ENCODE data around the gene MARCHF3.
"Not testable (repeated sequence)": the region's sequence is repeated elsewhere in the genome, so short reads cannot be mapped to it uniquely, and the experiment has no call there.

MARCHF3 gene, protein sequence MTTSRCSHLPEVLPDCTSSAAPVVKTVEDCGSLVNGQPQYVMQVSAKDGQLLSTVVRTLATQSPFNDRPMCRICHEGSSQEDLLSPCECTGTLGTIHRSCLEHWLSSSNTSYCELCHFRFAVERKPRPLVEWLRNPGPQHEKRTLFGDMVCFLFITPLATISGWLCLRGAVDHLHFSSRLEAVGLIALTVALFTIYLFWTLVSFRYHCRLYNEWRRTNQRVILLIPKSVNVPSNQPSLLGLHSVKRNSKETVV

GRCh38 chr5:127030259-127031146 lies at the start of gene MARCHF3:
MARCHF3 (minus strand) TSS chr5:127030558; CDS start chr5:126918171, 112,387 bp downstream.
- peak; percentile 85 for DNase-seq (ENCODE audit: insufficient read length, low spot score)

GRCh38 chr5:127079994-127080491 lies 49.7 kb upstream of the MARCHF3 start:
- FAIRE-seq, result no peak
- DNase-seq (ENCODE audit: insufficient read length, low spot score), result no peak

More at GRCh38 chr5:127030259-127031146, at the start of gene MARCHF3:
- FAIRE-seq, result peak; percentile 82

- FAIRE-seq, result no peak
- no peak for DNase-seq (ENCODE audit: insufficient read length, low spot score)
Observed at GRCh38 chr5:127077366-127077765, 47.0 kb upstream of the MARCHF3 start.

DNA sequence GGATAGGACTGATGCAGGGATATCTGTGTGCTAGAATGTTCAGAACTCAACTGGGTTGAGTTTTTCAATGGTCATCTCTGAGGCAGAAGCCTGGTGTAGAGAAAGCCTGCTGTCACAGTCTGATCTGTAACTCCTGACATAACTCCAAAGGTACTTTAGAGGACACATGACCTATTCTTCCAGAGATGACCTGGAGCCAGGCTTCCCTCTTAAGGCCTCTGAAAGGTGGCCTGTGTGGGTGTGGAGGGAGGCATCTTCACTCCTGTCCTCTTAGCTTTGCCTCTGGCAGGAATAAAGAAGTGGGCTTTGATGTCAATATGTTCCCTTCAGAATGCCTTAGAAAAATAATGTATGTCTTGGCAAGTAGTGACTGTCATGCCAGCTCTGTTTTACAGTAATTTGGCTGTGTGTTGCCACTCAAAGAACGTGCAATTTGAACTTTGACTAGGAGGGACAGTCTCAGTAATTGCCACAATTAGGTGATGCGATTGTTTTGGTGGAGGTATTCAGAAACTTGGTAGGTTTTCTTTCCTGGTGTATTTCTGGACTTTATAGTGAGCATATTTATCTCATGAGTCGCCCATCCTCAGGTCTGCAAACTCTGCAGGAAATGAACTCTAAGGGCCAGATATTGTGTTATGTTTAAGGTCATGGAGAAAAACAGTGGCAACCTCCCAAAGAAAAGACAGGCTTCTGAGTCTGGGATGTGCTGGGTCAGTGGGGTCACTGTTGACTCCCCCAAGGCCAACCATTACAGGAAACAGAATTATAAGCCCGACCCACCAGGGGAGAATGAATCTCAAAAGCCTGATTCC lies 46.2 kb upstream of the MARCHF3 start:
- FAIRE-seq (no peak), DNase-seq (ENCODE audit: insufficient read length, low spot score) (no peak)

GRCh38 chr5:127074466-127074865 lies 44.1 kb upstream of the MARCHF3 start:
- FAIRE-seq, result no peak
- no peak for DNase-seq (ENCODE audit: insufficient read length, low spot score)

DNA sequence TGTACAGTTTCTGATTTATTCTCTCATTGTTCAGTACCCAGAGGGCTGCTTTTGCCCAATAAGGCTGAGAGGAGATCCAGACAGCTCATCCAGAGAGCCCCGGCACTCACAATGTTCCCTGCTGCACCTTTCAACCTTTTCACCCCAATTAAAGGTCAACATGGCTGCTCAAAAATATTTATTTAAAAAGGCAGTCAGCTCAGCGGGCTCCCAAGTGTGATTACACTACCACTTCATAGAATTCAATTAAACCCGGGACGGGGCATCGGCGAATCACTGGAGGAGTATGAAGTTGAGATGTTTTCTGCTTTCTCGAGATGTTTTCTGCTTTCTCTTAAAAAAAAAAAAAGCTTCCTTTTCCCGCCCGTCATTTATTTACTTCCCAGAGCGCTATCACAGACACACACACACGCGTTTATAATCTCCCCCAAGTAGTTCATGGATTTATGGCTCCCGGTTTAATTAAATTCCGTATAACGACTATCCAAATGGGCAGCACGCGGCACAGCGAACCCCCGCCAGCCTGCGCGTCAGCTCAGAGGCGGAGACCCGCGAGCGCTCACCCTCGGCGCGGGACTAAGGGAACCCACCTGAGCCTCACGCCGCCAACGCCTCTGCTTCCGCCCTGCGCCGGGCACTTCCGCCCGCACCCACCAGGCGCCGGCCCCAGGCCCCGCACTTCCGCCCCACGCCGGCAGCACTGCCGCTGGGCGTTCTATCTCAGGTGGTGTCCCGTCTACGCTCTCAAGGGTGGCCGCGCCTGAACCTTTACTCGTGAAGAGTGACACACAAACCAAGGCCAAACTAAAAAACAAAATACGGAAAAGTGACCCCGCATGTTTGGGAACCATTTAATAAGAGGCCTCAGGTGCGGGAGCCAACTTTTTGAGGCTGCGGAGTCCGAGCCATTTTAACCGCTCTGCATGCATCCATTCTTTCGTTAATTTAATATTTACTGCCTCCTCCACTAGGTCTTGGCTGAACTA lies 42.8 kb upstream of the MARCHF3 start, which contains the start of gene C5orf63:
C5orf63 (minus strand) TSS at position 642 of the 986 bp plus-strand sequence. CDS start 14,507 bp downstream, outside the sequence.
- DNase-seq (ENCODE audit: insufficient read length, low spot score) (peak; percentile 82), FAIRE-seq (peak; percentile 63)

GRCh38 chr5:127070243-127070642 lies 39.9 kb upstream of the MARCHF3 start:
- DNase-seq (ENCODE audit: insufficient read length, low spot score) (no peak), FAIRE-seq (peak; percentile 31)

- no peak for FAIRE-seq
- no peak for DNase-seq (ENCODE audit: insufficient read length, low spot score)
Observed at GRCh38 chr5:127068493-127069214, 38.3 kb upstream of the MARCHF3 start.

DNA sequence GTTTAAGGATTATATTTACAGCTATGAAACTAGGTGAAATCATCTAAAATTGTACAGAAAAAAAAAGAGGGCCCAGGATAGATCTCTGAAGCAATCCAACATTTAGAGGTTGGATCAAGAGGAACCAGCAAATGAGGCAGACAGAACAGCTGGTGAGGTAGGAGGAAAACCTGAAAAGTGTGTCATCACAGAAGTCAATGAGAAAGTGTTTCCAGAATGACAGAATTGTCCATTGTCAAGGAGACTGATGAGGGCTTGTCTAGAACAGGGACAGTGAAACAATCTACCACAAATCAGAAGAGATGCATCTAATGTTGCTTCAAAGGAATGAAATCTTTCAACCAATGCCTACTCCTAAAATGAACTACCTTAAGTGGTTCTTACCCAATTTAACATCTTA lies 36.4 kb upstream of the MARCHF3 start:
- FAIRE-seq (no peak), DNase-seq (ENCODE audit: insufficient read length, low spot score) (no peak)

DNA sequence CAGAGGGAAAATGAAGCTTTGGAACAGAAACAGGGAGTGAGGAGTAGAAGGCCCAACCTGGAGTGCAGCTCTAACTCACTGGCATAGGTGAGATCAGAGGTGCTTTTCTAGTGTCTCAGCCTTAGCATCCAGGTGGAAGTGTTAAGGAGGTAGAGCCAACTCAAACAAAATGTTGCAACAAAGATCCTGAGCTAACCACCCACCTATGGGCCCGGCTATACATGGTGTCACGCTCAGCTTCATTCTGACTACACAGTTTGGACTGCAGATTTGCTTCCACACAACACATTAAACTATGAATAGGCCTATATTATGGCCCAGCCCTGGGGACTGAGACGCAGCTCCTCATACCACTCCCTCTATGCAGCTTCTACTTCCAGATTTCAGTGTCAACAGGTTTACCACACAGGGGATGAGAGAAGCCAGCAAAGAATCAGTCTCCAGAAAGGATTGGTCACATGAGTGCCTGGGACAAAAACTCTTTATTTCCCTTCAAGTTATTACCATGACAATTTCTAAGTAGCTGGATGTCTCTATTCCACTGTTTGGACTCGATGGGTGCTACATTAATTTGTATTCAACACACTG lies 34.0 kb upstream of the MARCHF3 start:
- DNase-seq (ENCODE audit: insufficient read length, low spot score) (no peak), FAIRE-seq (no peak)

- FAIRE-seq (no peak), DNase-seq (ENCODE audit: insufficient read length, low spot score) (no peak)
Observed at GRCh38 chr5:127063257-127063913, 33.0 kb upstream of the MARCHF3 start.

DNA sequence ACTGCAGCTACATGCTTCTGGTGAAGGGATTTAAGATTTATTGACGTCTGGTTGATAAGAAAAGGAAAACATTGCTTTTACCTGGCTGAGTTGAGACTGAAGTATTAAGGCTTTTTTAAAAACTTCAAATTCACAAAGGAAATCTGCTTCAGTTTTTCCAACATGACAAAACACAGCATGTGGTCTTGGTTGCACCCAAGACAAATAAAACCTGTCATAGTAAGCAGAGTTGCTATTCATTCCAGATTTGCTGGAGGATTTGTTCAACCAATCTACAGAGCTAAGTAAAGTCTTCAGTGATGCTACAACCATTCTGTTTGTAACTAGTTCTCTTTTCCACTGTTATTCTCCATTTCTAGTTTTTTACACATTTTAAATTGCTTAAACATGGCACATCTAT lies 31.6 kb upstream of the MARCHF3 start:
- no peak for DNase-seq (ENCODE audit: insufficient read length, low spot score)
- no peak for FAIRE-seq

DNA sequence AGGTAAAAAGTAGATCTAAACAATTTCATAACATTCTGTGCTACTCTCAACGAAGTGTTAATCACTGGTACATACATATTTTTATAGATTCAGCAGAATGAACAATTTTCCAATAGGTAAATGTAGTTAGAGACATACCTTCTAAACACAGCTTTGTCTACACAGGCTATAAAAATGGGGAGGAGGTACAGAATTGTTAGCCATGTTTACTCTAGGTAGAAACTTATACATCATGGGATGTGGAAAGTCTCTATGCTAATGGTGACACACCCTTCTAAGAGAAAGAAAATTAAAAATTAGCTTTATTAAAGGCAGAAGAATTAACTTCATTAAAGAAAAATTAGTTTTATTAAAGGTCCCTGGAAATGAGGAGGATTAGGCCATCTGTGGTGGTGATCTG lies 31.2 kb upstream of the MARCHF3 start:
- no peak for FAIRE-seq
- no peak for DNase-seq (ENCODE audit: insufficient read length, low spot score)

DNA sequence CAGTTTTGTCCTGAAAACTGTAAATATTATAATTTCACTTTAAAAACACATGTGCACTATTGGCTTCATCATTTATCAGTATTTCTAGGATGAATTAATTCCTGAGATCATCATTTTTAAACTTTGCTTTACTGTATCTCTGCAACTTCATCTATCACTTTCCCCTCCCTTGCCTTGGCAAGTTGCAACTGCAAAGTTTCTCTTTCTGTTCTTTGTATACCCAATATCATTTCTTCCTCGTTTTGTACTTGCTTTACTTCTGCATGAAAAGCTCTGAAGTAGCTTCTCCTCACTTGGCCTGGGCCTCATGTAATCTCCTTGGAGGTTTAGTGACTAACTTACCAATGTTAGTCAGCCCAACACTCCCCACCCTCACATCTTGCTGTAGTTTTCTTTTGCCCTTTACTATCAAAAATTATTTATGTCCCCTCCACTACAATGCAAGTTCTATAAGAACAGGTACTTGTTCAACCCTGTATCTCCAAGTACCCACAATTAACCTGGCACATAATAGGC lies 30.2 kb upstream of the MARCHF3 start:
- DNase-seq (ENCODE audit: insufficient read length, low spot score) (no peak), FAIRE-seq (no peak)

DNA sequence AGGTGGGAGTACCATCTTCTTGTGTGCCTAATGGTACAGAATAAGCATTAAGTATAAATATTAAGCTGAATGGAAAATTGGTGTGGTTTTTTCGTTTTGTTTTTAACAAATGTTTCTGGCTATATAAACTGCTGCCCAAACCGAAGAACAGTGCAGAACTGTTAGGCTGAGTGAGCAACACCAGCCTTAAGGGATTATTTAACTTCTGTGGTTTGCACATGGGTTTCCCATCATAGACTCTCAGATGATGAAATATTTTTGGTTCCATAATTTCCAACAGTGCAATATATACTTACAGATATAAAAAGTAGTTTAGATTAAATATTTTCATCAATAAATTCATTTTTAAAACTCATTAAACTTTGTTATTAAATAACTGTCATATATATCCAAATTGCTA lies 26.5 kb upstream of the MARCHF3 start:
- DNase-seq (ENCODE audit: insufficient read length, low spot score) (no peak), FAIRE-seq (no peak)

GRCh38 chr5:127055880-127056653 lies 25.7 kb upstream of the MARCHF3 start:
- FAIRE-seq (peak; percentile 33), DNase-seq (ENCODE audit: insufficient read length, low spot score) (no peak)

- FAIRE-seq; DNase-seq (ENCODE audit: insufficient read length, low spot score): not testable (repeated sequence)
Observed at GRCh38 chr5:127053551-127053950, 23.2 kb upstream of the MARCHF3 start.
